Measurements from ENCODE around the gene TPSG1. TPM values are rescaled to one million over a fixed set of nuclear protein-coding genes. Genes with fewer than 3 reads are reported as not detected.

The TPSG1 gene
- total RNA-seq, 1 experiment from 2014 or later: not detected

DNA sequence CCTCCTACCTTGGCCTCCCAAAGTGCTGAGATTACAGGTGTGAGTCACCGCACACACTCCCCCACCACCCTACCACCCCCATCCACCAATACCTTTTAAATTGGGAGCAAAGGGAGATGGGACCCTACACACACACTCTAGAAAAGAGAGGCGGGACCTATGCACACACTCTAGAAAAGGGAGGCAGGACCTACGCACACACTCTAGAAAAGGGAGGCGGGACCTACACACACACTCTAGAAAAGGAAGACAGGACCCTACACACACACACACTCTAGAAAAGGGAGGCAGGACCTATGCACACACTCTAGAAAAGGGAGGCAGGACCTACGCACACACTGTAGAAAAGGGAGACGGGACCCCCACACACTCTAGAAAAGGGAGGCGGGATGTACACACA is 49.7 kb upstream of the TPSG1 start:
- no peak overlapping the region for H3K4me3 Mint-ChIP-seq
- no peak for DNase-seq (ENCODE audit: low spot score)
- H3K36me3 Mint-ChIP-seq: no peaks in the 10 kb centered on the region
- ChIA-PET POLR2A (no interaction called here), CTCF (no interaction called here)
- TF ChIP-seq NFE2L1 (CRISPR knock-in tag; IDR thresholded peaks at IDR 0.05): no peak
- TF ChIP-seq, protein P1, sequence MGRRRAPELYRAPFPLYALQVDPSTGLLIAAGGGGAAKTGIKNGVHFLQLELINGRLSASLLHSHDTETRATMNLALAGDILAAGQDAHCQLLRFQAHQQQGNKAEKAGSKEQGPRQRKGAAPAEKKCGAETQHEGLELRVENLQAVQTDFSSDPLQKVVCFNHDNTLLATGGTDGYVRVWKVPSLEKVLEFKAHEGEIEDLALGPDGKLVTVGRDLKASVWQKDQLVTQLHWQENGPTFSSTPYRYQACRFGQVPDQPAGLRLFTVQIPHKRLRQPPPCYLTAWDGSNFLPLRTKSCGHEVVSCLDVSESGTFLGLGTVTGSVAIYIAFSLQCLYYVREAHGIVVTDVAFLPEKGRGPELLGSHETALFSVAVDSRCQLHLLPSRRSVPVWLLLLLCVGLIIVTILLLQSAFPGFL (CRISPR knock-in tag; IDR thresholded peaks at IDR 0.05; ENCODE audit: borderline replicate concordance): no peak
- no peak for TF ChIP-seq SMAD4 (CRISPR knock-in tag; IDR thresholded peaks at IDR 0.05)
- TF ChIP-seq, protein P2, sequence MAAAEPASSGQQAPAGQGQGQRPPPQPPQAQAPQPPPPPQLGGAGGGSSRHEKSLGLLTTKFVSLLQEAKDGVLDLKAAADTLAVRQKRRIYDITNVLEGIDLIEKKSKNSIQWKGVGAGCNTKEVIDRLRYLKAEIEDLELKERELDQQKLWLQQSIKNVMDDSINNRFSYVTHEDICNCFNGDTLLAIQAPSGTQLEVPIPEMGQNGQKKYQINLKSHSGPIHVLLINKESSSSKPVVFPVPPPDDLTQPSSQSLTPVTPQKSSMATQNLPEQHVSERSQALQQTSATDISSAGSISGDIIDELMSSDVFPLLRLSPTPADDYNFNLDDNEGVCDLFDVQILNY (CRISPR knock-in tag; IDR thresholded peaks at IDR 0.05): no peak
- TF ChIP-seq ZNF317 (CRISPR knock-in tag; IDR thresholded peaks at IDR 0.05; ENCODE audit: borderline replicate concordance, low read depth): no peak
- ATAC-seq: no peak
- H3K4me1 Mint-ChIP-seq: peaks cover 2% of the 10 kb centered on the region
- no peak overlapping the region for H3K27ac Mint-ChIP-seq
- H3K9me3 Mint-ChIP-seq: no peaks in the 10 kb centered on the region
- H3K27me3 Mint-ChIP-seq (ENCODE audit: low read depth): no peaks in the 10 kb centered on the region

DNA sequence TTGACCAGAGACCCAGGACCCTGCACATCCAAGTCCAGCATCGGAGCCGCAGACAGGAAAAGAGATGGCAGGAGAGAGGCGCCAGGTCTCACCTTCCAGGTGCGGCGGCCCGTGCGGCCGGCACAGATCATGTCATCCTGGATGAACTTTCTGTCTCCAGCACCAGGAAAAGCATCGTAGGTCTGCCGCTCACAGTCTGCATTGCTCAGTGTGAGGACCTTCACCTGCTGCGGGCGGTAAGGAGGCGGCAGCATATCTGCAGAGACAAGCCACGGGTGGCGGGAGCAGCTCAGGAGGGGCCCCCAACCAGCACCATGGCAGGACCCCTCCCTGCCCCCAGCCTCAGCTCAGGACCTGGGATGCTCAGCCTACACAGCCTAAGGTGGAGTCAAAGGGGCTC is 48.7 kb upstream of the TPSG1 start:
- H3K9me3 Mint-ChIP-seq: no peaks in the 10 kb centered on the region
- H3K27ac Mint-ChIP-seq: no peak overlapping the region
- ATAC-seq (no peak), DNase-seq (ENCODE audit: low spot score) (no peak)
- no peak overlapping the region for H3K4me3 Mint-ChIP-seq
- peaks cover 5% of the 10 kb centered on the region for H3K4me1 Mint-ChIP-seq
- TF ChIP-seq TP53 (CRISPR knock-in tag; IDR thresholded peaks at IDR 0.05) (no peak), ESRRA (CRISPR knock-in tag; IDR thresholded peaks at IDR 0.05; ENCODE audit: borderline replicate concordance) (no peak), CREM (CRISPR knock-in tag; IDR thresholded peaks at IDR 0.05) (no peak), ZNF423 (CRISPR knock-in tag; IDR thresholded peaks at IDR 0.05) (no peak), EMX1 (CRISPR knock-in tag; IDR thresholded peaks at IDR 0.05) (no peak), ZNF671 (CRISPR knock-in tag; IDR thresholded peaks at IDR 0.05) (no peak), ZNF138 (CRISPR knock-in tag; conservative IDR thresholded peaks at IDR 0.05) (no peak), NR1H2 (CRISPR knock-in tag; IDR thresholded peaks at IDR 0.05) (no peak), ZNF317 (CRISPR knock-in tag; IDR thresholded peaks at IDR 0.05; ENCODE audit: borderline replicate concordance, low read depth) (no peak), CBFB (CRISPR knock-in tag; IDR thresholded peaks at IDR 0.05; ENCODE audit: low read depth) (no peak), MXD4 (CRISPR knock-in tag; IDR thresholded peaks at IDR 0.05; ENCODE audit: borderline replicate concordance) (no peak)
- TF ChIP-seq, protein P3, sequence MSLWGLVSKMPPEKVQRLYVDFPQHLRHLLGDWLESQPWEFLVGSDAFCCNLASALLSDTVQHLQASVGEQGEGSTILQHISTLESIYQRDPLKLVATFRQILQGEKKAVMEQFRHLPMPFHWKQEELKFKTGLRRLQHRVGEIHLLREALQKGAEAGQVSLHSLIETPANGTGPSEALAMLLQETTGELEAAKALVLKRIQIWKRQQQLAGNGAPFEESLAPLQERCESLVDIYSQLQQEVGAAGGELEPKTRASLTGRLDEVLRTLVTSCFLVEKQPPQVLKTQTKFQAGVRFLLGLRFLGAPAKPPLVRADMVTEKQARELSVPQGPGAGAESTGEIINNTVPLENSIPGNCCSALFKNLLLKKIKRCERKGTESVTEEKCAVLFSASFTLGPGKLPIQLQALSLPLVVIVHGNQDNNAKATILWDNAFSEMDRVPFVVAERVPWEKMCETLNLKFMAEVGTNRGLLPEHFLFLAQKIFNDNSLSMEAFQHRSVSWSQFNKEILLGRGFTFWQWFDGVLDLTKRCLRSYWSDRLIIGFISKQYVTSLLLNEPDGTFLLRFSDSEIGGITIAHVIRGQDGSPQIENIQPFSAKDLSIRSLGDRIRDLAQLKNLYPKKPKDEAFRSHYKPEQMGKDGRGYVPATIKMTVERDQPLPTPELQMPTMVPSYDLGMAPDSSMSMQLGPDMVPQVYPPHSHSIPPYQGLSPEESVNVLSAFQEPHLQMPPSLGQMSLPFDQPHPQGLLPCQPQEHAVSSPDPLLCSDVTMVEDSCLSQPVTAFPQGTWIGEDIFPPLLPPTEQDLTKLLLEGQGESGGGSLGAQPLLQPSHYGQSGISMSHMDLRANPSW (CRISPR knock-in tag; conservative IDR thresholded peaks at IDR 0.05; ENCODE audit: low read depth): no peak
- TF ChIP-seq, protein P4, sequence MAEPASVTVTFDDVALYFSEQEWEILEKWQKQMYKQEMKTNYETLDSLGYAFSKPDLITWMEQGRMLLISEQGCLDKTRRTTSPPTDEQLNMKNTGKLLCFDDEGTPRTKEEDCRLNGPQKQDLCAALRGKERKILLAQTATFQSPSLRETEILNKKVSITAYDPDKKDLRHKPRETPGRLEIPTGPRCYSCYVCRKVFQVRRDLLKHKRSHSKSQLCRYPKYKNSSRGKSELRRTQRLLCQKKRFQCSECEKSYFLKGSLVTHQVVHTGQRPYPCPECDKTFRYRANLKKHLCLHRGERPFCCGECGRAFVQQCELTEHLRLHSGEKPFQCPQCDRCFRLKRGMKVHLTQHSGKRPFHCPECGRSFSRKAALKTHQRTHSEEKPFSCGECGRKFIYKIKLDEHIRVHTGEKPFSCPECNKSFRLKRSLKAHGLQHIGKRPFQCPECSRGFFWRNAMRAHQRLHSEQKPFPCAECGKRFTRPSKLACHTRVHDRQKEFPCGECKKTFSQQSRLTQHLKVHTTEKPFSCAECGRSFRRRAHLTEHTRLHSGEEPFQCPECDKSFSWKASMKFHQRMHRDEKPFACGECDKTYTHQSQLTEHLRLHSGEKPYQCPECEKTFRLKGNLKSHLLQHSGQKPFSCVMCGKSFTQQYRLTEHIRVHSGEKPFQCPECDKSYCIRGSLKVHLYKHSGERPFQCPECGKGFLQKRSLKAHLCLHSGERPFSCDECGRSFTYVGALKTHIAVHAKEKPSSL (CRISPR knock-in tag; conservative IDR thresholded peaks at IDR 0.05): no peak
- CTCF ChIA-PET: no interaction called here
- no peaks in the 10 kb centered on the region for H3K36me3 Mint-ChIP-seq
- H3K27me3 Mint-ChIP-seq (ENCODE audit: low read depth): no peaks in the 10 kb centered on the region
- POLR2A ChIA-PET: no interaction called here
